NCI-H1048 (cell line): ENCODE results near the gene HDAC4.

Experiments
- DNase-seq: peaks from one replicate; lab custom pipeline; 2025; lab: John Stamatoyannopoulos, UW

Gene HDAC4

GRCh38 chr2:239167766-239168444 lies 232.9 kb downstream of the HDAC4 start:
- no peak for DNase-seq

DNA sequence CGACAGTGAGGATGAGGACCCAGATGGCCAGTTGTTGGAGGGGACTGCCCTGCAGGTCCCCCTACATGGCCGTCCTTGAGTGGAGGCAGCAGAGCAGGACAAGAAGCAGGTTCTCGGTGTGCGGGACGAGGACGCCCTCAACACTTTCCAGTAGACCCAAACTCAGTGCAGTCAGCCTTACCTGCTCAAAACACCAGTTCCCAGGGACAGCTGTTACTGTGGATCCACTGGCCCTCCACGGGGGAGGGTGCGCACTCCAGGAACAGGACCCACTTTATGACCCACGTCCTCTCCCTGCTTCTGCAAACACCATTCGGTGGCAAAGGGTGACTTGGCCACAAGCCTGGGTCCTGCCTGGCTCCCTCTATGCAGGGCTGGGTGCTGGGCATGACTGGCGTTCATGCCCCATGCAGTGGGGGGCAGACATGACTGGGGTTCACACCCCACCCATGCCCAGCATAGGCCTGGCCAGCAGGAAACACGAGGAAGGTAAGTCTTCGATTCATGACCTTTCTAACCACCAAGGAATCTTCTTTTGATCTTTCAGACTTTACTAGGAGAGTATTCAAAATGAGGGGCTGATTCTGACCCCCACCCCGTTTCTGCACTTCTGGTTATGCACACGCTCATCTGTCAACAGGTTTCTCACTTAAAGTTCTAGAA lies 233.7 kb downstream of the HDAC4 start:
- no peak for DNase-seq

- DNase-seq, result no peak
Observed at GRCh38 chr2:239166201-239166834, 234.5 kb downstream of the HDAC4 start.

DNA sequence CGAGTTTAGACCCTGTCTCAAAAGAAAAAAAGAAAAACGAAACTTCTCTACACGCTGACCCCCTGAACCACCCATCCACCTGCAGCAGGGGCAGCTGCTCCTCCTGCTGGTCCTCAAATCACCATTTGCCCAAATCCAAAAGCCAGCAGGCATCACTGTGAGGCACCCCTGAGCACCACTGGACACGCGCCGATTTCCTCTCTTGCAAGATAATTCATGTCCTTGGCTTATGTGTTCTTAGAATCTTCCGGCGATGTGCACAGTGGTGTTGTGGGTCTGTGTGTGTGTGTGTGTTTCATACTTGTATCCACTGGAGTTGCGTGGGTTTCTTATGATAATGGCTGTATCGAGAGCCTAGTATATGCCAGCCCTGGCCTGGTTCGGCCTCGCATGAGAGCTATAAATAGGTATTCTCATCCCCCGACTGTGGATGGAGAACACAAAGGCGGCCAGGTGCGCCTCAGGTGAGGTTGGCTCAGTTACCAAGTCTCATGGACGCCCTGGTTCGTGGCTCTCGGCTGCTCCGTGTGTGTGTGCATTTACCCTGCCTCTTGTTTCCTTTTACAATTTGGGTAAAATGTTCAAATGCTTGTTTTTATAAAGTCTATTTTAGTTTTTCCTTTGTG lies 235.5 kb downstream of the HDAC4 start:
- no peak for DNase-seq

GRCh38 chr2:239164335-239164871 lies 236.4 kb downstream of the HDAC4 start:
- no peak for DNase-seq

GRCh38 chr2:239163688-239164334 lies 237.0 kb downstream of the HDAC4 start:
- no peak for DNase-seq

DNA sequence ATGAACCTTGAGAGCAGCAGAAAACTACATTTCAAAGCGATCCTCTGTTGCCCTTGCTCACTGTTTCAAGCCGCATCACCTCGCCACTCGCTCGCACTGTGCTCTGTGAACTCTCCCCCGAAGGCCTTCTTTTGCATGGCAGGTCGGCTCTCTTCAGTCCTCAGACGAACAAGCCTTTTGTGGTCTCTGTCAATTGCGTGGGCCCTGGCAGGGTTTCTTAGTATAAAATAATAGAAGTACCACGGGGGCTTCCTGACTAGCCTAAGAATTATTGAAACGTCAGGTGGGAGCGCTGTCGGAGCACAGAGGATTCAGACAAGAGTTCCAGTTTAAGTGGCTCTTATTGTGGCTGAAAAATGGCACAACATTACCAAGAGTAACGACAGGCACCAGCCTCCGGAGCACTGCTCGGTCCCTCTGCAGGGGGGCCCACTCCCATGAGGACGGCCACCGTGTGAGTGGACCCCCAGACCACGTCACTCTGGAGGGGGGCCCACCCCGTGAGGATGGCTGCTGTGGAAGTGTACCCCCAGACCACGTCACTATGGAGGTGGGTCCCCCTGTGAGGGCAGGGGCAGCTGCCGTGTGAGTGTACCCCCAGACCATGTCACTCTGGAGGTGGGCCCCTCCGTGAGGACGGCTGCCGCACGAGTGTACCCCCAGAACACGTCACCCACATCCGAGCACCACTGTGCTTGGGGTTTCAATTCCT lies 237.7 kb downstream of the HDAC4 start:
- DNase-seq, result no peak

DNA sequence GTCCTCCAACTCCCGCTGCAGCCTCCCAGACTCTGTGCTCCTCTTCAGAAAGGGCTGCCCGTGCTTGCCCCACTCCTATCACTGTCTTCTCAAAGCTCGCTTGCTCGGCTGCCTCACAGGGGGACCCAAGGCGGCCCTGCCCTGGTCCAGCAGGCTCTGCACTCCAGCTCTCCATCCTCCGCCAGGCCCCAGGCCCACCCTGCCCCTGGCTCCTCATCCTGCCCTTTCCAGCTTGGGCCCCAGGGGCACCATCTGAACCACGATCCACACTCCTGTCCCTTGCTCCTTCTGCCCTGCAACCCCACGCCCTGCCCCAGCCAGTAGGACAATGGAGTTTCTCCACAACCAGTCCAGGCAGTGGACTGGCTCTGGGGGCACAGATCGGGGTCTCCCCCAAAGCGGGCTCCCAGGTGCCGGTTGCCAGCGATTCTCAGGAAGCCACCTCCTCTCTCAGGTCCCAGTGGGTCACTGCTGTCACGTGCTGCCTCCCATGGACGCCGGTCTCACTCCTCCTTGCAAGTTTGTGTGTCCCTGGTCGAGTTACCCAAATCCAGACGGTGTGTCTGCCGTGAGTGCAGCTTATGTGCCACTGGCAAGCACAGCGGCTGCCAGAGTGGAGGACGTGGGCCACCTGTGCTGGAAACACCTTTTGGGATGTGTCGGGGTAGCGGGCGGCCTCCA lies 238.5 kb downstream of the HDAC4 start:
- no peak for DNase-seq

- no peak for DNase-seq
Observed at GRCh38 chr2:239161711-239162140, 239.1 kb downstream of the HDAC4 start.

GRCh38 chr2:239160226-239161143 lies 240.3 kb downstream of the HDAC4 start:
- no peak for DNase-seq

DNA sequence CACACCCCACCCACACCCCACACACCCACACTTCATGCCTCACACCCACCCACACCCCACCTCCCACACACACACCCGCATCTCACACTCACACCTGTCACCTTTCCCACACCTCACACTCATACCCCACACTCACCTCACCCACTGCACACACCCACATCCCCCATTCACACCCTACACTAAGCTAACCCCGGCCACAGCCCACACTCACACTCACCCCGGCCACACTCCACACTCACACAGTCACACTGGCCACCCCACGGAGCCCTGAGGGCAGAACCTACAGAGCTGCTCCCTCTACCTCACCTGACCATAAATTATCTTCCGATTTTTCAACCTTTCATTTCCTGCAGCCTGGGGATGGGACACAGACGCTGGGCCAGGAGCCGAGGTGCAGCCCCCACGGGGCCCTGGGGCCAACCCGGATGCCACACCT lies 241.3 kb downstream of the HDAC4 start:
- no peak for DNase-seq

GRCh38 chr2:239158641-239159475 lies 242.0 kb downstream of the HDAC4 start:
- no peak for DNase-seq

DNA sequence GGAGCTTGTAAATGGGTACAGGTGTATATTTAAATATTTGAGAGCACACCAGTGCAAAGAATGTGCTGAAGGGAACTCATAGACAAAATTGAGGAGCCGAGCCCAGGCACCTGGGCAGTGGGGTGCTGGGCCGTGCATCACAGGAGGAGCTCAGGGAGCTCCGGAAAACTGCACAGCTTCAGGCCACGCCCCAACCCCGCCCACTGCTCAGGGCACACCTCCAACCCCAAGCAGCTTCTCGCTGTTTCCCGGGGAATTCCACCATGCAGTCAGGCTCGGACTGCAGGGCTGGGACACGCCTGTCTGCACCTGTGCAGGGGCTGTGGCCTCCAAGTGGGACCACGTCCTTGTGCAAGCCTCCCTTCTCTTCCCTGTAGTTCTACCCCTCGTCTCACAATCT lies 243.0 kb downstream of the HDAC4 start:
- peak; percentile 34 for DNase-seq

DNA sequence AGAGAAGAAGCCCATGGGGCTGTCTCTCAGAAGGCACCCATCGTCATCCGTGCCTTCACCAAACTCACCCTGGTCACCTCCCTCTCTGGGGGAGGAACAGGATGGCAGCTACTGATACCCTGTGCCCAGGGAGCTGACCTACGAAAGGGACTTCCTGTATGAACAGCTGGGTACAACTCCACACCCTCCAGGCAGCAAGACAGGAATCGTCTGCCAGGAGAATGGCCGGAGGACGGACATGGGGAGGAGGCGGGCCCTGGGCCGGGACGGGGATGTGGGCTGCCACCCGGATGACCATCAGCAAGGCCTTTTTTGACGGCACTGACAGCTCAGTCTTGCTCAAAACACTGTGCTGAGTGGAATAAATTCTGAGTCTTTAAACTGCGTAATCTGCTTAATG lies 243.6 kb downstream of the HDAC4 start:
- no peak for DNase-seq

DNA sequence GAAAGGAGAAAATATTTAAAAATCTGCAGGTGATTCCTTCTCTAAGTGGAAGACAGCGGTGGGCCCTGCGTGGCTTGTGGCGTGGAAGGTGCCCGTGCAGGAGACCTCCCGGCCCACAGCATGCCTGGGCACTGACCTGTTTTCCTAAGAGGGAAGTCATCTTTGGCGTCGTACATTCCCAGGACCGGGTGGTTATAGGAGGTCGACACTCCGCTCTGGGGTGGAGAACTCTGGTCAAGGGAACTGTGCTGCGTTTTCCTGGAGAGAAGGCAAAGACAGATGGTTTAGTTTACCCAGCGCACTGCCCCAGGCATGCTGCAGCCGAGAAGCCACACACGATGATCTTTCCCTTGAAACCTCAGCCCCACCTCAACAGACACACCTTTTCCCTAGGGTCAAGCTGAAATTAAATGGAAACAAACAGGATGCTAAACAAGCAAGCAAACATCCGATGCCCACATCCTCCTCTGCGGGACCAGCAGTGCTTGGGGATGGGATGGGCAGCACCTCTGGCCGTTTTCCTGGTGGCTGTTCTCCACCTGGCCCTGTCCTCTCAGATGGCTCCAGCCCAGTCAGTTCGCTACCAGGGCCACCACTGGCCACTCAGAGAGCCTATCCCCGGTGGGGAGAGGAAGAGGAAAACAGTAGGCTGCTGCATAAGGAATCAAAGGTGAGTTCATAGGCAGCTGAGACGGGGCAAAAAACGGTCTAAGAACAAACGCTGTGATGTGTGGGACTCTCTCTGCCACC lies 244.1 kb downstream of the HDAC4 start:
- no peak for DNase-seq

DNA sequence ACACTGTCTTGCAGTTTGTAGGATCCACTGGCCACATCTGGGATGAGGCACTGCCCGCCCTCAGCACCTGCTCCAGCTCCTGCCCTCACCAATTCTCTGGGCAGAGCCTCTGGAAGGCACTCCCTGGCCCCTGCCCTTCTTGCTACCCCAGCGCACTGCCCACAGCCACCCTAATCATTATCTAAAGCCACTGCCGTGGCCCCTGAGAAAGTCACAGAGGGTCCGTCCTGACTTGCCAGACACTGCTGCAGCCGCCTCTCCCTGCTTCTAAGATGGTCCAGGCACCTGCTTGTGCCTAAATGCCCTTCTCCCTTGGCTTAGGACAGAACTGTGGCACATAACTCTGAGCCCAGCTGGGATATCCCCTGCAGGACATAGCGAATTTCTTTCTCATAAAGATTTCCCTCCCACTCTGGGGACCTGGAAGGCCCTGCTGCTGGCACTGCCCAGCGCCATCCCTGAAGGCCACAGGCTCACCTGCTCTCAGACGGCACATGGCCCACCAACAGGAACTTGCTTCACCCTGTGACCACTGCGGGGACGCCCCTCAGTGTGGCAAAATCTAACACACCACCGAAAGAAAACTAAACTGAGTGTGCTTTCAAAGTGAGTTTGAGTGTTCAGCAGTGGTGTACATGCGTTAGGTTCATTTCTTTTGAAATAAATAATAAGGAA lies 244.9 kb downstream of the HDAC4 start:
- no peak for DNase-seq
